ENCODE results near the gene CEP162.
"Not testable (repeated sequence)": the region's sequence is repeated elsewhere in the genome, so short reads cannot be mapped to it uniquely, and the experiment has no call there.

CEP162 gene

GRCh38 chr6:84137989-84138575 is 89.4 kb downstream of the CEP162 start:
- no peak for DNase-seq

DNA sequence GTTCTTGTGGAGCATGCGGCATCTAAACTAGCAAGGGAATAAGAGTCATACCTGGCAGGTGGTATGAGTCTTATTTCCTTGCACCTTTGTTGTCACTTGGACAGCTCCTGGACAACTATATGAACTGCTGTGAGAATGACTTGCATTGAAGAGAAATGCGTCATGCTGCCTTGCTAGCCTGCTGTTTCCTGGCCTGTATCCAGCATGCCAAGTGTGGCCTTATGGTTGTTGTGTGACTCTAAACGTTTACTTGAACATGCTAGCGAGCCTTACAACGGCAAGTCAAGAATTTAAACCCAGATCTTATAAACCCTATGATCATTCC is 90.4 kb downstream of the CEP162 start:
- no peak for DNase-seq

DNA sequence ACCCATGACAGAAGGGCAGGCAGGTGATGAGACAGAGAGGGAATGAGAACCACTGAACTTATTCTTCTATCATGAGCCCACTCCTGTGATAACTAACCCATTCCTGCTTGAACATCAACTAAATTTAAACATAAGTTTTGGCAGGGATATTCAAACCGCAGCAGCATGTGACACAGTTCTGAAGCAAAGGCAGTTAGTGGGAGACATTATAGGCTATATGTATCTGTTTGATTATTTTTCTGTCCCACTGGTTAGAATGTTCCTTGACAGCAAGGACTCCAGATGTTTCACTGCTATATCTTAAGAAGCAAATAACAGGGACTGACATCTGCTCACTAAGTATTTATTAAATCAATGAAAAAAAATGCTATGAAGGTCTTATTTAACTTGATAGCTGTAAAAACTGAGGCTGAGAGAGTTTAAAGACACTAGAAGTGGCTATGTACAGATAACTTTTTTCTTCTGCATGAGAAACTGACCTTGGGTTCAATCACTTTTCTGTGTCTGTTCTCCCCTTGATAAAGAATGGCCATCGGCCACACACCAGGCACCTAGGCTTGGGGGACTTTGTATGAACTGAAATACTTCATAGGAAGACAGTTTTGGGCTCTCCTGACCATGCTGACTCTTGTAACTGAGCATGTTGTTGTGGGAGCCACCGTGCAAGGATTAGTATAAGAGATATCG is 90.9 kb downstream of the CEP162 start:
- no peak for DNase-seq

GRCh38 chr6:84135291-84135690 is 92.2 kb downstream of the CEP162 start:
- DNase-seq: no peak

- DNase-seq: not testable (repeated sequence)
These were observed 94.1 kb downstream of the CEP162 start for GRCh38 chr6:84133385-84133784.

DNA sequence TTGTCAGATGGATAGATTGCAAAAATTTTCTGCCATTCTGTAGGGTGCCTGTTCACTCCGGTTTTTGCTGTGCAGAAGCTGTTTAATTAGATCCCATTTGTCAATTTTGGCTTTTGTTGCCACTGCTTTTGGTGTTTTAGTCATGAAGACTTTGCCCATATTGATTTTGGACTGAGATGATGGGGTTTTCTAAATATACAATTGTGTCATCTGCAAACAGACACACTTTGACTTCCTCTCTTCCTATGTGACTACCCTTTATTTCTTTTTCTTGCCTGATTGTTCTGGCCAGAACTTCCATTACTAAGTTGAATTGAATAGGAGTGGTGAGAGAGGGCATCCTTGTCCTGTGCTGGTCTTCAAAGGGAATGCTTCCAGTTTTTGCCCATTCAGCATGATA is 97.9 kb downstream of the CEP162 start:
- not testable (repeated sequence) for DNase-seq

GRCh38 chr6:84123186-84123585 is 104.3 kb downstream of the CEP162 start:
- no peak for DNase-seq

- no peak for DNase-seq
These were observed 108.2 kb downstream of the CEP162 start for GRCh38 chr6:84119277-84119676.

DNA sequence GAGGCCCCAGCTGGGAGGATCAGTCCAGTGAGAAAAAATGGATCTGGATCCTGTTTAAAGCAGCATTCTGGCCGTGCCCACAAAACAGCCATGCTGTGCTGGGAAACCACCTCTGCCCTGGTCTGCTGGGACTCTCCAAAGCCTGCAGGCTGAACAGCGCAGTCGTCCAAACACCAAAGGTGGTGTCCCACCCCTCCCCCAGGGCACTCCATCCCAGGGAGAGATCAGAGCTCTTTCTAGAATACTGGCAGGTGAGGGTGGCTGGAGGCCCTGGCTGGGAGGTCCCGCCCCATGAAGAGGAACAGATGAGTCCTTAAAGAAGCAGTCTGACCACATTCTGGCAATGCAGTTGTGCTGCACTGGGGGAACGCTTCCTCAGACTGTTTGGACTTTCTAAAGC is 109.3 kb downstream of the CEP162 start:
- DNase-seq: no peak

DNA sequence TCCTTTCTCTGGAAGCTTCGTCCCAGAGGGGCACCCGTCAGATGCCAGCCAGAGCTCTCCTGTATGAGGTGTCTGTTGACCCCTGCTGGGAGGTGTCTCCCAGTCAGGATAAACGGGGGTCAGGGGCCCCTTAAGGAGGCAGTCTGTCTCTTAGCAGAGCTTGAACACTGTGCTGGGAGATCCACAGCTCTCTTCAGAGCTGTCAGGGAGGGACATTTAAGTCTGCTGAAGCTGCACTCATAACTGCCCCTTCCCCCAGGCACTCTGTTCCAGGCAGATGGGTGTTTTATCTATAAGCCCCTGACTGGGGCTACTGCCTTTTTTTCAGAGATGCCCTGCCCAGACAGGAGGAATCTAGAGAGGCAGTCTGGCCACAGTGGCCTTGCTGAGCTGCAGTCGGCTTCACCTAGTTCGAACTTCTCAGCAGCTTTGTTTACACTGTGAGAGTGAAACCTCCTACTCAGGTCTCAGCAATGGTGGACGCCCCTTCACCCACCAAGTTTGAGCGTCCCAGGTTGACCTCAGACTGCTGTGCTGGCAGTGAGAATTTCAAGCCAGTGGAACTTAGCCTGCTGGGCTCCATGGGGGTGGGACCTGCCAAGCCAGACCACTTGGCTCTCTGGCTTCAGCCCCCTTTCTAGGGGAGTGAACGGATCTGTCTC is 112.4 kb downstream of the CEP162 start:
- not testable (repeated sequence) for DNase-seq

- not testable (repeated sequence) for DNase-seq
These were observed 116.1 kb downstream of the CEP162 start for GRCh38 chr6:84111351-84111750.

- DNase-seq: no peak
These were observed 119.9 kb downstream of the CEP162 start for GRCh38 chr6:84107495-84107894.

- not testable (repeated sequence) for DNase-seq
These were observed 122.1 kb downstream of the CEP162 start for GRCh38 chr6:84105215-84105924.

DNA sequence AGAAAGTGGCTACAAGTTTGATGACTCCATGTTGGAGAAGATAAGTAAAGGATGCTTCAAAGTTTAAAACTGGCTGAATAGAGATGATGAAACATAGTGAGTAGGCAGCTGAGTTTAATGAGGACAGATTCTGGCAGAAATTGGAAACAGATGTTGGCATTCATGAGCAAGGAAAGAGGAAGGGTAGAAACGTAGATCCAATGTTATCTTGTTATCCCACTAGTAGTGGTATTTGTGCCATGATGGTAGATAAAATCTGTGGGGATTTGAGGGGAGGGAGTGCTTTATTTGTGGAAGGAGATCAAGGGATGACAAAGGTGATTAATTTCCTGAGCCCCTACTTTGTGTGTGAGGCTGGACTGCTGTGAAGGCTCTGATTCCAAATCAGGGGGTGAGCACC is 124.4 kb downstream of the CEP162 start:
- DNase-seq: no peak

- DNase-seq: no peak
These were observed 132.3 kb downstream of the CEP162 start for GRCh38 chr6:84095156-84095555.

GRCh38 chr6:84093441-84094435 is 133.7 kb downstream of the CEP162 start:
- no peak for DNase-seq

DNA sequence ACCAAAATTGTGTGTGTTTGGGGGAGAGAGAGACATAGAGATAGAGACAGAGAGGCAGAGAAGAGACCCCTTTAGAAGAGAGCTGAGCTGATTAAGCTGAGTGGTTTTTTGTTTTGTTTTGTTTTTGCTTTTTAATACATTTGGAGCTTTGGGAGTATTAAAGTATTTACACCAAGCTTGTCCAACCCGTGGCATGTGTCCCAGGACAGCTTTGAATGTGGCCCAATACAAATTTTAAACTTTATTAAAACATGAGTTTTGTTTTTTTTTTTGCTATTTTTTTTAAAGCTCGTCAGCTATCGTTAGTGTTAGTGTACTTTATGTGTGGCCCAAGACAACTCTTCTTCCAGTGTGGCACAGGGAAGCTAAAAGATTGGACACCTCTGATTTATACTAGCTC is 137.9 kb downstream of the CEP162 start:
- no peak for DNase-seq

- no peak for DNase-seq
These were observed 138.4 kb downstream of the CEP162 start for GRCh38 chr6:84089081-84089480.

DNA sequence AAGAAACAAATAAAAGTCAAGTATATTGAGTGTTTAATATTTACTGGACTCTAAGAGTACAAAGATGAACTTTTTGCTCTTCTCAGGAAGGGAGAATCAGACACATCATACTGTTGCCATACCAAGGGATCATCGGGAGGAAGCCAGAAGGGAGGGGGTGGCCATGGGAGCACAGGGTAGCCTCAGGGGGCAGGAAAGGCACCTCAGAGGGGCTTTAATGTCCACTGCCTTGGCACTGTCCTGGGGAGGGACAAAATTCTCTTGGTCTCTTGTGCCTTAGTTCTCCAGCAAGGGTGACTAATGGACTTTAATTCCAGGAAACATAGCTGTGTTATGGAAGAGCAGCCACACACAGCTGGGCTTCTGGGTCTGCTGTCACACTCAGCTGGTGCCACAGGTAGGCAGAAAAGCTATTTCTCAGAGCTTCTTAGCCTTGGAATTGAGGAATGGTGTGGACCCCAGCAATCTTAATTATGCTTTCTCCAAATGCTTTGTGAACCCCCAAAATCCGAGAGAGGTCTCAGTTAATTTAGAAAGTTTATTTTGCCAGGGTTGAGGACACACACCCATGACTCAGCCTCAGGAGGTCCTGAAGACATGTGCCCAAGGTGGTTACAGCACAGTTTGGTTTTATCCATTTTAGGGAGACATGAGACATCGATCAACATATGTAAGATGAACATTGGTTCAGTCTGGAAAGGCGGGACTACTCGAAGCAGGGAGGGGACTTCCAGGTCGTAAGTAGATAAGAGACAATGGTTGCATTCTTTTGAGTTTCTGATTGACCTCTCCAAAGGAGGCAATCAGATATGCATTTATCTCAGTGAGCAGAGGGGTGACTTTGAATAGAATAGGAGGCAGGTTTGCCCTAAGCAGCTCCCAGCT is 140.7 kb downstream of the CEP162 start:
- DNase-seq: no peak

DNA sequence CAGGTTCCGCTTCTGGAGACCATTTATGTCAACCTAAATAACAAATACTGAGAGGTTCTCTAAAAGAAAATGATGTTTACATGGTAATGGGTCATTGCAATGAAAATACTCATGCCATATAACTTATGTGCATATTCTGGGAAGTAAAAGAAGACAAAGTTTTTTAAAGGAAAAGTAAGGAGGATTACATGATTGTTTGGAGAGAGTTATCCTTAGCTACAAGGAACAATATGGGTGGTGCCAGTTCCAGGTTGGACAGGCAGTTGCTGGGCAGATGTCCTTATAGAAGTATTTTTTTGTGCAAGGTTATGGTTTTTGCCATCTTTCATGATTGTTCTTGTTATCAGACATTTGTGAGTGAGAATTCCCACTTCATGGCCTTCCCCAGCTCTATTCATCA is 141.4 kb downstream of the CEP162 start:
- no peak for DNase-seq

GRCh38 chr6:84084705-84085104 is 142.7 kb downstream of the CEP162 start:
- DNase-seq: not testable (repeated sequence)

All from NCI-H1417 treated with DMSO at 0.1 percent for 48 hours (cell line).